Immature natural killer cell (primary cell): ENCODE measurements around the gene ARL5C. TPM values are rescaled to one million over a fixed set of nuclear protein-coding genes. Genes with fewer than 3 reads are reported as not detected.

Source experiments
- DNase-seq, 3 donors: peaks; one replicate each; pipeline ENCODE4 v3.0.0; 2022; ENCODE audit warnings: mixed read lengths in 1 of 3
- H3K27ac Mint-ChIP-seq, 6 donors: one replicate each; pipeline ENCODE4 v1.8.0; 2020; ENCODE audit warnings: mixed read lengths in 6 of 6, mild to moderate bottlenecking in 5 of 6, inconsistent platforms in 4 of 6, moderate library complexity in 3 of 6
- H3K27me3 Mint-ChIP-seq, 3 donors: one replicate each; pipeline ENCODE4 v1.8.0; 2020 to 2021; ENCODE audit warnings: low read depth in 3 of 3, mild to moderate bottlenecking in 3 of 3, mixed read lengths in 3 of 3, moderate library complexity in 3 of 3, inconsistent platforms in 1 of 3
- H3K36me3 Mint-ChIP-seq, 3 donors: one replicate each; pipeline ENCODE4 v1.8.0; 2020; ENCODE audit warnings: mixed read lengths in 3 of 3, inconsistent platforms in 2 of 3, mild to moderate bottlenecking in 2 of 3
- H3K4me1 Mint-ChIP-seq, 2 donors: one replicate each; pipeline ENCODE4 v1.8.0; 2020; ENCODE audit warnings: inconsistent platforms in 2 of 2, mild to moderate bottlenecking in 2 of 2, mixed read lengths in 2 of 2, moderate library complexity in 1 of 2
- H3K4me3 Mint-ChIP-seq, 5 donors: one replicate each; pipeline ENCODE4 v1.8.0; 2020; ENCODE audit warnings: mild to moderate bottlenecking in 5 of 5, mixed read lengths in 5 of 5, inconsistent platforms in 3 of 5, moderate library complexity in 3 of 5
- H3K9me3 Mint-ChIP-seq, 6 donors: one replicate each; pipeline ENCODE4 v1.8.0; 2020; ENCODE audit warnings: mild to moderate bottlenecking in 6 of 6, mixed read lengths in 6 of 6, inconsistent platforms in 4 of 6, moderate library complexity in 3 of 6
- polyA plus RNA-seq, 3 donors: library from polyadenylated mRNA; unstranded; fragments of 300-500 nt; fragmentation: Illumina TruSeq; gene quantifications; one replicate each; pipeline ENCODE4 v1.2.3, GENCODE V29; 2021

ARL5C gene
- polyA plus RNA-seq, 3 donors from 2014 or later = not detected

GRCh38 chr17:39199820-39200069, 33.8 kb upstream of the ARL5C start:
- H3K36me3 Mint-ChIP-seq = peaks cover 11 to 27% (median 13%) of the 10 kb centered on the region in 3 donors
- H3K9me3 Mint-ChIP-seq = no peaks in the 10 kb centered on the region
- H3K4me1 Mint-ChIP-seq = peaks cover 57 to 67% of the 10 kb centered on the region in 2 donors
- H3K27me3 Mint-ChIP-seq = peaks cover 10 to 16% (median 15%) of the 10 kb centered on the region in 3 donors
- peak overlapping the region; percentile 91 to 96 (median 93) for H3K4me3 Mint-ChIP-seq
- H3K27ac Mint-ChIP-seq = peak overlapping the region; percentile 99 to 100 (median 100)
- DNase-seq = peak; percentile 92 to 95 (median 94)

GRCh38 chr17:39198186-39198566, 32.2 kb upstream of the ARL5C start:
- no peak for DNase-seq
- Mint-ChIP-seq H3K4me1 (peaks cover 63 to 64% of the 10 kb centered on the region in 2 donors), H3K4me3 (peak overlapping the region; percentile 76 to 95 (median 91)), H3K27ac (peak overlapping the region in 5 of 6 donors; percentile 29 to 100 (median 99)), H3K36me3 (peaks cover 8 to 16% (median 13%) of the 10 kb centered on the region in 3 donors), H3K9me3 (no peaks in the 10 kb centered on the region), H3K27me3 (peaks cover 10 to 16% (median 15%) of the 10 kb centered on the region in 3 donors)

- H3K27ac Mint-ChIP-seq = peak within 1 kb of the TSS in 5 of 6 donors; percentile 66 to 100 (median 99)
- no peaks in the 10 kb centered on the region for H3K9me3 Mint-ChIP-seq
- H3K27me3 Mint-ChIP-seq = peaks cover 8 to 16% (median 15%) of the 10 kb centered on the region in 3 donors
- peak; percentile 54 to 64 (median 62) for DNase-seq
- H3K4me1 Mint-ChIP-seq = peaks cover 58 to 60% of the 10 kb centered on the region in 2 donors
- H3K36me3 Mint-ChIP-seq = peaks cover 4 to 12% (median 9%) of the 10 kb centered on the region in 3 donors
- H3K4me3 Mint-ChIP-seq = peak within 1 kb of the TSS; percentile 80 to 95 (median 91)
Observed at GRCh38 chr17:39197380-39198185, 31.6 kb upstream of the ARL5C start, which contains the start of gene CACNB1. Gene CACNB1, minus strand, starts transcription at chr17:39197669. Its CDS starts 174 bp downstream, at chr17:39197495.

GRCh38 chr17:39196808-39197291, 30.9 kb upstream of the ARL5C start:
- Mint-ChIP-seq H3K36me3 (peaks cover 4 to 10% (median 8%) of the 10 kb centered on the region in 3 donors), H3K9me3 (no peaks in the 10 kb centered on the region), H3K4me3 (peak overlapping the region; percentile 64 to 95 (median 80)), H3K27me3 (peaks cover 8 to 16% (median 14%) of the 10 kb centered on the region in 3 donors), H3K4me1 (peaks cover 57 to 58% of the 10 kb centered on the region in 2 donors), H3K27ac (peak overlapping the region in 3 of 6 donors; percentile 24 to 66 (median 24))
- DNase-seq = peak in 2 of 3 donors; percentile 28 to 39

- no peak for DNase-seq
- Mint-ChIP-seq H3K27me3 (peaks cover 8 to 16% (median 12%) of the 10 kb centered on the region in 3 donors), H3K27ac (peak overlapping the region in 5 of 6 donors; percentile 34 to 82 (median 71)), H3K4me3 (peak overlapping the region; percentile 66 to 95 (median 80)), H3K9me3 (no peaks in the 10 kb centered on the region), H3K36me3 (peaks cover 4 to 8% (median 7%) of the 10 kb centered on the region in 3 donors), H3K4me1 (peaks cover 53% of the 10 kb centered on the region in 2 donors)
Observed at GRCh38 chr17:39196241-39196807, 30.4 kb upstream of the ARL5C start.

GRCh38 chr17:39195568-39196160, 29.7 kb upstream of the ARL5C start:
- Mint-ChIP-seq H3K4me1 (peaks cover 46 to 47% of the 10 kb centered on the region in 2 donors), H3K27me3 (peaks cover 8 to 12% (median 10%) of the 10 kb centered on the region in 3 donors), H3K9me3 (no peaks in the 10 kb centered on the region), H3K36me3 (peaks cover 4 to 8% (median 7%) of the 10 kb centered on the region in 3 donors), H3K27ac (peak overlapping the region; percentile 37 to 86 (median 78)), H3K4me3 (peak overlapping the region; percentile 66 to 95 (median 73))
- DNase-seq = peak; percentile 26 to 38 (median 29)

GRCh38 chr17:39194985-39195524, 29.1 kb upstream of the ARL5C start:
- no peaks in the 10 kb centered on the region for H3K9me3 Mint-ChIP-seq
- H3K27me3 Mint-ChIP-seq = peaks cover 4 to 7% (median 7%) of the 10 kb centered on the region in 3 donors
- no peak for DNase-seq
- peaks cover 42 to 43% of the 10 kb centered on the region in 2 donors for H3K4me1 Mint-ChIP-seq
- H3K27ac Mint-ChIP-seq = peak overlapping the region in 4 of 6 donors; percentile 40 to 82 (median 78)
- peak overlapping the region in 2 of 5 donors; percentile 5 to 80 for H3K4me3 Mint-ChIP-seq
- H3K36me3 Mint-ChIP-seq = peaks cover 4 to 8% (median 7%) of the 10 kb centered on the region in 3 donors

GRCh38 chr17:39194089-39194984, 28.4 kb upstream of the ARL5C start:
- H3K9me3 Mint-ChIP-seq = no peaks in the 10 kb centered on the region
- H3K4me1 Mint-ChIP-seq = peaks cover 35 to 36% of the 10 kb centered on the region in 2 donors
- no peak for DNase-seq
- H3K27ac Mint-ChIP-seq = peak overlapping the region in 5 of 6 donors; percentile 0 to 46 (median 24)
- peaks cover 4 to 8% (median 7%) of the 10 kb centered on the region in 3 donors for H3K36me3 Mint-ChIP-seq
- H3K4me3 Mint-ChIP-seq = no peak overlapping the region
- peaks cover 0 to 3% (median 3%) of the 10 kb centered on the region in 3 donors for H3K27me3 Mint-ChIP-seq

- Mint-ChIP-seq H3K27me3 (peaks cover 0 to 3% (median 0%) of the 10 kb centered on the region in 3 donors), H3K27ac (no peak overlapping the region), H3K4me1 (peaks cover 25 to 27% of the 10 kb centered on the region in 2 donors), H3K9me3 (no peaks in the 10 kb centered on the region), H3K4me3 (no peak overlapping the region), H3K36me3 (peaks cover 4 to 8% (median 7%) of the 10 kb centered on the region in 3 donors)
- no peak for DNase-seq
Observed at GRCh38 chr17:39193346-39193745, 27.4 kb upstream of the ARL5C start.

GRCh38 chr17:39192901-39193300, 26.9 kb upstream of the ARL5C start:
- H3K27ac Mint-ChIP-seq = peak overlapping the region in 1 of 6 donors; percentile 33
- H3K27me3 Mint-ChIP-seq = peaks cover 0 to 3% (median 1%) of the 10 kb centered on the region in 3 donors
- peaks cover 22 to 23% of the 10 kb centered on the region in 2 donors for H3K4me1 Mint-ChIP-seq

GRCh38 chr17:39191750-39192510, 26.0 kb upstream of the ARL5C start:
- DNase-seq = no peak
- peak overlapping the region in 2 of 6 donors; percentile 8 to 62 for H3K27ac Mint-ChIP-seq
- H3K4me3 Mint-ChIP-seq = no peak overlapping the region
- H3K9me3 Mint-ChIP-seq = no peaks in the 10 kb centered on the region
- H3K4me1 Mint-ChIP-seq = peaks cover 22% of the 10 kb centered on the region in 2 donors
- peaks cover 4 to 8% (median 7%) of the 10 kb centered on the region in 3 donors for H3K36me3 Mint-ChIP-seq
- H3K27me3 Mint-ChIP-seq = peaks cover 0 to 3% (median 1%) of the 10 kb centered on the region in 3 donors

More at GRCh38 chr17:39192901-39193300, 26.9 kb upstream of the ARL5C start:
- H3K9me3 Mint-ChIP-seq = no peaks in the 10 kb centered on the region
- peaks cover 4 to 8% (median 7%) of the 10 kb centered on the region in 3 donors for H3K36me3 Mint-ChIP-seq
- no peak for DNase-seq
- H3K4me3 Mint-ChIP-seq = no peak overlapping the region
